ENCODE data around the gene METAP1D.

DNA sequence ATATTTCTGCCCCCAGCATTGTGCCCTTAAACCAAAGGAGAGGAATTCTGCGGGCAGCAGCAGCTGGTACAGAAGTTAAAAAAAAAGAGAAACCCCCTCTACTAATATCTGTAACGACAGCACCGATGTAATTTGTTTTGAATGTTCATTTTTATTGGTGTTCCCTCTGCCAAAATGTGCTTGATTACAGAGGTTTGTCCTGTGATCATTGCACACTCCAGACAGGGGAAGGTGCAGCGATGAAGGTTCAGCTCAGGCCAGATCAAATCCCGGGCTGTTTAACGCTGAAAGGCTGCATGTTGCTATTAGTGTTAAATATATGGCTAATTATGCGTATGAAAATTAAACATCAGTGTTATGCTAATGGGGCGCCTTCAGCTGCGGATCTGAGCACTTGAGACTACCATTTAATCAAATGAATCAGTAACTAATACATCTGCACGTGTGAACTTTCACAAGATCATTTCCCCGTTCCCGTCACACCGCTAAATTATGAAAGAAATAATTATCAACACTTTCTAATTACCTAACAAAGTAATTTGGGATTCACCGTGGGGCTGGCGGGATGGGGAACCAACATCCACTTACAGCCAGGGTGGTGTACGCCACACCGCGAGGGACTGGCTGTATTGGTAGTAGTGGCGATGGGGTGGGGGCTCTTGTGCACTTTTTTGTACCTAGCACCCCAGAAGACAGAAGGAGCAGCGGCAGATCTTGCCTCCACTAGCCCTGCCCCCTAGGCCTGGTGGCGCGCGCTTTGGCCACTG lies 84.1 kb downstream of the METAP1D start:
- TF ChIP-seq CTCF (IDR thresholded peaks at IDR 0.05), result no peak
- TF ChIP-seq POLR2AphosphoS5 (IDR thresholded peaks at IDR 0.05; ENCODE audit: insufficient read depth in 1 of 2, low read depth in 1 of 2), result no peak

Measured in vagina (tissue), 2 donors.